DND-41 (cell line): ENCODE data around the gene IDH2.
A peak's percentile ranks its signal among the peaks of the same experiment; 100 is the strongest.

Source experiments
- ATAC-seq: fragments of 200-7000 bp; cut with Tn5 transposase; 3 replicates; pipeline ENCODE4 v1.9.1; 2021; ENCODE audit warnings: low read depth; ENCODE audit not compliant: insufficient read depth
- DNase-seq: peaks from one replicate; pipeline ENCODE4 v3.0.0-alpha.2; 2020
- H2AFZ ChIP-seq: 2 replicates; pipeline ENCODE4 v1.6.0; 2012; ENCODE audit warnings: low read depth, low read length
- H3K27ac ChIP-seq: 2 replicates; pipeline ENCODE4 v1.5.1; 2012; ENCODE audit warnings: low read length, inconsistent platforms
- H3K27me3 ChIP-seq: fragments of 200-600 bp; sonication (generic); 2 replicates; pipeline ENCODE4 v1.6.0; 2012; ENCODE audit warnings: low read length, mild to moderate bottlenecking, inconsistent platforms; ENCODE audit not compliant: insufficient read depth, poor library complexity
- H3K36me3 ChIP-seq: 2 replicates; pipeline ENCODE4 v1.5.1; 2012; ENCODE audit warnings: low read length, inconsistent platforms; ENCODE audit not compliant: insufficient read depth
- H3K4me1 ChIP-seq: 2 replicates; pipeline ENCODE4 v1.5.1; 2012; ENCODE audit warnings: mild to moderate bottlenecking, low read length; ENCODE audit not compliant: insufficient read depth
- H3K4me2 ChIP-seq: 2 replicates; pipeline ENCODE4 v1.6.0; 2012; ENCODE audit warnings: mild to moderate bottlenecking, moderate library complexity, low read length, inconsistent platforms; ENCODE audit not compliant: insufficient read depth
- H3K4me3 ChIP-seq, 2 experiments: fragments of 200-600 bp in 1 of 2; shearing (Covaris generic) in 1 of 2; 2 replicates each; pipeline ENCODE4 v1.5.1; 2012 to 2016; ENCODE audit warnings: inconsistent platforms in 2 of 2, low read length in 2 of 2, mild to moderate bottlenecking in 2 of 2, low read depth in 1 of 2, moderate library complexity in 1 of 2
- H3K79me2 ChIP-seq: 2 replicates; pipeline ENCODE4 v1.6.0; 2012; ENCODE audit warnings: low read length, inconsistent platforms; ENCODE audit not compliant: insufficient read depth
- H3K9ac ChIP-seq: 2 replicates; pipeline ENCODE4 v1.6.0; 2012; ENCODE audit warnings: low read depth, mild to moderate bottlenecking, inconsistent platforms, low read length, moderate library complexity
- H3K9me3 ChIP-seq: 2 replicates; pipeline ENCODE4 v1.5.1; 2012; ENCODE audit warnings: low read length, moderate library complexity, mild to moderate bottlenecking, inconsistent platforms; ENCODE audit not compliant: insufficient read depth, severe bottlenecking
- H4K20me1 ChIP-seq: 2 replicates; pipeline ENCODE4 v1.6.0; 2012; ENCODE audit warnings: low read length; ENCODE audit not compliant: insufficient read depth
- EZH2 ChIP-seq: IDR thresholded peaks from 3 replicates; pipeline ENCODE4 v1.6.1; 2012; ENCODE audit warnings: borderline replicate concordance, low read depth, mild to moderate bottlenecking, moderate library complexity, low read length, inconsistent platforms; ENCODE audit not compliant: severe bottlenecking
- TF ChIP-seq, protein P1 (sequence below): IDR thresholded peaks from 2 replicates; pipeline ENCODE4 v1.5.1; 2012; ENCODE audit warnings: borderline replicate concordance, low read length, moderate library complexity, mild to moderate bottlenecking; ENCODE audit not compliant: poor library complexity, severe bottlenecking; ENCODE audit errors: extremely low read depth

IDH2 gene

DNA sequence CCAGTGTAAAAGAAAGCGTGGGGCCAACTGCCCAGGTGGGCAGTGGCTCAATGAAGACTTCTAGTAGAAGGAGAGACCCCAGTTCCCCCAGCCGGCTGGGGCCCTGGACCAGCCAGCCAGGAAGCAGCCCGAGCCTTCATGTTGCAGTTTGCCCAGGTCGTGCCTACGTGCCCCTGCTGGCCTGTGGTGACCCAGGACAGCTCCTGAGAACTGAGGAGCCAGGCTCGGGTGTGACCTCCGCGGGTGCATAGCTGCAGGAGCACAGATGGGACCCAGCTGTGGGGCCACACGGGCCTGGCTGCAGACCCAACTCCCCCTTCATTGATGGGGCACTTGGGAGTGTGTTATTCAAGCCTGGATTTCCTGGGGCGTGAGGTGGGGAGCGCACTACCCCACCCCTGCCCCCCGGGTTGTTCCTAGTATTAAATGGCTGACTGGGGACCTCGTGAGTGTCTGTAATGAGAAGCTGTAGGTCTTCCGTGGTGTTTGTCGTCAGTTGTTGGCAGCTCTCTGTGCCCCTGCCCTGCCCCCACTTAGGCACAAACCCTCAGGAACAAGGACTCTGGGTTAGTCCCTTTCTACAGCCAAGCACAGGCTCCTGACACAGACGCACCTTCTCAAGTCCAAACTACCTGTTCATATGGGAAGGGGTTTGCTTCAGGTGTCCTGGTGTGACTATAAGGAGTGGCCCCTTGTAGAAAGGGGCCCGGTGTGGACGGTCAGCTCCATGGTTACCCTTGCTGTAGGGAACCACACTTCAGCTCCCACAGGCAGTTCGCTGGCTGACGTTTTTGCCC is 39.1 kb downstream of the IDH2 start:
- peaks cover 11% of the 10 kb centered on the region for H3K36me3 ChIP-seq
- TF ChIP-seq, protein P1, sequence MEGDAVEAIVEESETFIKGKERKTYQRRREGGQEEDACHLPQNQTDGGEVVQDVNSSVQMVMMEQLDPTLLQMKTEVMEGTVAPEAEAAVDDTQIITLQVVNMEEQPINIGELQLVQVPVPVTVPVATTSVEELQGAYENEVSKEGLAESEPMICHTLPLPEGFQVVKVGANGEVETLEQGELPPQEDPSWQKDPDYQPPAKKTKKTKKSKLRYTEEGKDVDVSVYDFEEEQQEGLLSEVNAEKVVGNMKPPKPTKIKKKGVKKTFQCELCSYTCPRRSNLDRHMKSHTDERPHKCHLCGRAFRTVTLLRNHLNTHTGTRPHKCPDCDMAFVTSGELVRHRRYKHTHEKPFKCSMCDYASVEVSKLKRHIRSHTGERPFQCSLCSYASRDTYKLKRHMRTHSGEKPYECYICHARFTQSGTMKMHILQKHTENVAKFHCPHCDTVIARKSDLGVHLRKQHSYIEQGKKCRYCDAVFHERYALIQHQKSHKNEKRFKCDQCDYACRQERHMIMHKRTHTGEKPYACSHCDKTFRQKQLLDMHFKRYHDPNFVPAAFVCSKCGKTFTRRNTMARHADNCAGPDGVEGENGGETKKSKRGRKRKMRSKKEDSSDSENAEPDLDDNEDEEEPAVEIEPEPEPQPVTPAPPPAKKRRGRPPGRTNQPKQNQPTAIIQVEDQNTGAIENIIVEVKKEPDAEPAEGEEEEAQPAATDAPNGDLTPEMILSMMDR: no peak
- TF ChIP-seq EZH2: no peak
- no peak overlapping the region for H2AFZ ChIP-seq
- peaks cover 2% of the 10 kb centered on the region; the same call in 1 of the 2 replicates for H3K79me2 ChIP-seq
- H3K9me3 ChIP-seq: no peaks in the 10 kb centered on the region
- H3K27ac ChIP-seq: no peak overlapping the region
- no peak overlapping the region for H3K4me3 ChIP-seq
- no peak for ATAC-seq
- no peak overlapping the region for H3K4me2 ChIP-seq
- no peak overlapping the region for H3K9ac ChIP-seq
- H3K27me3 ChIP-seq: no peaks in the 10 kb centered on the region
- no peak for DNase-seq
- H4K20me1 ChIP-seq: peaks cover 12% of the 10 kb centered on the region
- H3K4me1 ChIP-seq: no peaks in the 10 kb centered on the region

DNA sequence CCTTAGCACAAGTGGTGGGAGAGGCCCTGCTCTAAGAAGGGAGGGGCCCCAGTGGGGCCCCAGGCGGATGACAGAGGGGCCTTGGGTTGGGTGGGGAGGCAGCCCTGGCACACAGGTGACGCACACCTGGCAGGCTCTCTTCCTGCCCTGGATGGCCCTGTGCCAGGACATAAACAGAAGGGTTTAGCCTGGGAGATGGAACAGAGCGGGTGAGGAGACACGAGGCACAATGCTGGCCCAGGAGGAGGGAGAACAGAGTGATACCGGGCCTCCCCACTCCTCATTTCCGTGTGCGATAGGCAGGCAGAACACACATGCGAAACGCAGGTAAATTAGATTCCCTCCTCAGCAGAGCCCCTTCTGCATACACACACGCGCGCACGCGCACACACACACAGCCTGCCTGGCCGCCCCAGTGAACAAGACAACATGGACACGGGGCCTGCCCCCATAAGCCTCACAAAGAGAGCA is 39.8 kb downstream of the IDH2 start:
- no peaks in the 10 kb centered on the region for H3K4me1 ChIP-seq
- peaks cover 2% of the 10 kb centered on the region; the same call in 1 of the 2 replicates for H3K79me2 ChIP-seq
- H2AFZ ChIP-seq: no peak overlapping the region
- DNase-seq: no peak
- H3K9ac ChIP-seq: no peak overlapping the region
- TF ChIP-seq, protein P1: no peak
- TF ChIP-seq EZH2: no peak
- no peak overlapping the region for H3K4me3 ChIP-seq
- ATAC-seq: no peak
- H3K27ac ChIP-seq: no peak overlapping the region
- peaks cover 12% of the 10 kb centered on the region for H4K20me1 ChIP-seq
- H3K36me3 ChIP-seq: peaks cover 4% of the 10 kb centered on the region
- H3K27me3 ChIP-seq: no peaks in the 10 kb centered on the region
- H3K9me3 ChIP-seq: no peaks in the 10 kb centered on the region
- H3K4me2 ChIP-seq: no peak overlapping the region

DNA sequence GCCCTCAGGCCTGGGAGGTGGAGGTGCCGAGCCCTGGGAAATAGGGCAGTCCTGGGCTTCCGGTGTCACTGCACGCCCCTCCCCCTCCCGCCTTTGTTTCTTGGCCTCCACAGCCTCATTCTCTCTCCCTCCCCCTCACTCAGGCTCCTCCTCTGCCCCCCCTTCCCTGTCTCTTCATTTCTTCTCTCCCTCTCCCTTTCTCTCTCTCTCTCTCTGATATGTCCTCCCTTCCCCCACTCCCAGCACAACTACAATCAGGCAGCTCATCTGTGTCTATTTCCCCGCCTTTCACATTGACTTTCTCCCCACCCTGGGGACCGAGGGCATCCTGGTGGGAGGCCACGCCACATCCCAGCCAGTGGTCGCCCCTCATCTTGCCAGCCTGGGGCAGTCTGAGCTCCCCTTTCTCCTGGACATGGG is 40.2 kb downstream of the IDH2 start:
- H3K9ac ChIP-seq: no peak overlapping the region
- H3K27me3 ChIP-seq: no peaks in the 10 kb centered on the region
- no peak for ATAC-seq
- H4K20me1 ChIP-seq: peaks cover 12% of the 10 kb centered on the region
- H2AFZ ChIP-seq: no peak overlapping the region
- H3K4me1 ChIP-seq: no peaks in the 10 kb centered on the region
- peak; percentile 20 for DNase-seq
- H3K9me3 ChIP-seq: no peaks in the 10 kb centered on the region
- no peak overlapping the region for H3K4me3 ChIP-seq
- H3K4me2 ChIP-seq: no peak overlapping the region
- no peak overlapping the region for H3K27ac ChIP-seq
- peaks cover under 1% of the 10 kb centered on the region; the same call in 1 of the 2 replicates for H3K36me3 ChIP-seq
- TF ChIP-seq, protein P1: no peak
- no peak for TF ChIP-seq EZH2
- peaks cover 2% of the 10 kb centered on the region for H3K79me2 ChIP-seq

DNA sequence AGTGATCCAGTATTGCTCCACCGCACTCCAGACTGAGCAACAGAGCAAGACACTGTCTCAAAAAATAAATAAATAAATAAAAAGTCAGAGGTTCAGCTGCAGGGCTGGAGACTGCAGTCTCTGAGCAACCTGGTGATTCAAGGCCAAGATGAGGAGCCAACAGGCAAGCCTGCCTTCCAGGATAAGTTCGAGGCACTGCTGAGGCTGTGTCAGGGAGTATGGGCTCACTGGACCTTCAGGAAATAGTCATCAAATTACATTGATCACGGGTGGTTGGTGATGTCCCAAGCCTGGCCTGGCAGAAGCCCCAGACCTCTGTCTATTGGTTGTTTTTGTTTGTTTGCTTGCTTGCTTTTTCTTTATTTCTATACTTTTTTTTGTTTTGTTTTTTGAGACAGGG is 41.5 kb downstream of the IDH2 start:
- DNase-seq: no peak
- TF ChIP-seq, protein P1: no peak
- no peak for TF ChIP-seq EZH2

More for the DNA sequence above, 41.5 kb downstream of the IDH2 start:
- no peaks in the 10 kb centered on the region for H3K27me3 ChIP-seq
- peaks cover 15% of the 10 kb centered on the region for H4K20me1 ChIP-seq
- H3K27ac ChIP-seq: no peak overlapping the region
- no peak for ATAC-seq
- H3K9ac ChIP-seq: no peak overlapping the region
- no peaks in the 10 kb centered on the region for H3K4me1 ChIP-seq
- H3K9me3 ChIP-seq: no peaks in the 10 kb centered on the region
- H2AFZ ChIP-seq: no peak overlapping the region
- H3K36me3 ChIP-seq: no peaks in the 10 kb centered on the region
- peaks cover 2% of the 10 kb centered on the region for H3K79me2 ChIP-seq
- H3K4me3 ChIP-seq: no peak overlapping the region
- H3K4me2 ChIP-seq: no peak overlapping the region
